ENCODE results near the gene ARHGEF10L.
"Not testable (repeated sequence)": the region's sequence is repeated elsewhere in the genome, so short reads cannot be mapped to it uniquely, and the experiment has no call there.

ARHGEF10L gene

GRCh38 chr1:17723684-17724083, 184.2 kb downstream of the ARHGEF10L start:
- no peak for DNase-seq

GRCh38 chr1:17724150-17724549, 184.7 kb downstream of the ARHGEF10L start:
- DNase-seq, result no peak

GRCh38 chr1:17725084-17725719, 185.7 kb downstream of the ARHGEF10L start:
- no peak for DNase-seq

- no peak for DNase-seq
Observed at GRCh38 chr1:17725811-17726582, 186.5 kb downstream of the ARHGEF10L start.

- DNase-seq, result no peak
Observed at GRCh38 chr1:17728123-17728712, 188.7 kb downstream of the ARHGEF10L start.

- no peak for DNase-seq
Observed at GRCh38 chr1:17729248-17729647, 189.8 kb downstream of the ARHGEF10L start.

GRCh38 chr1:17729909-17730308, 190.4 kb downstream of the ARHGEF10L start:
- DNase-seq, result no peak

- no peak for DNase-seq
Observed at GRCh38 chr1:17731460-17731859, 192.0 kb downstream of the ARHGEF10L start.

- DNase-seq, result no peak
Observed at GRCh38 chr1:17732475-17732874, 193.0 kb downstream of the ARHGEF10L start.

- DNase-seq, result no peak
Observed at GRCh38 chr1:17733661-17734060, 194.2 kb downstream of the ARHGEF10L start.

- no peak for DNase-seq
Observed at GRCh38 chr1:17734609-17735008, 195.1 kb downstream of the ARHGEF10L start.

- DNase-seq, result no peak
Observed at GRCh38 chr1:17735348-17735747, 195.8 kb downstream of the ARHGEF10L start.

- DNase-seq, result no peak
Observed at GRCh38 chr1:17735793-17736192, 196.3 kb downstream of the ARHGEF10L start.

GRCh38 chr1:17736625-17737024, 197.1 kb downstream of the ARHGEF10L start:
- DNase-seq, result no peak

GRCh38 chr1:17739050-17739449, 199.6 kb downstream of the ARHGEF10L start:
- no peak for DNase-seq

GRCh38 chr1:17741052-17741451, 201.6 kb downstream of the ARHGEF10L start:
- no peak for DNase-seq

- DNase-seq, result no peak
Observed at GRCh38 chr1:17742583-17742982, 203.1 kb downstream of the ARHGEF10L start.

- no peak for DNase-seq
Observed at GRCh38 chr1:17743008-17743647, 203.6 kb downstream of the ARHGEF10L start.

GRCh38 chr1:17743925-17744324, 204.4 kb downstream of the ARHGEF10L start:
- DNase-seq, result no peak

GRCh38 chr1:17744666-17745478, 205.4 kb downstream of the ARHGEF10L start:
- no peak for DNase-seq

GRCh38 chr1:17745479-17745955, 206.0 kb downstream of the ARHGEF10L start:
- no peak for DNase-seq

- not testable (repeated sequence) for DNase-seq
Observed at GRCh38 chr1:17746281-17746680, 206.8 kb downstream of the ARHGEF10L start.

- DNase-seq, result no peak
Observed at GRCh38 chr1:17746920-17747319, 207.4 kb downstream of the ARHGEF10L start.

Data from CD4-positive, alpha-beta T cell treated with Interleukin-15 for 1 hour (primary cell).